Suppressor macrophage (primary cell): ENCODE results near the gene RBM26.
"Not testable (repeated sequence)": the region's sequence is repeated elsewhere in the genome, so short reads cannot be mapped to it uniquely, and the experiment has no call there.

Experiments
- DNase-seq, 4 experiments: peaks; one replicate each; pipeline ENCODE4 v3.0.0-alpha.2; 2020 to 2022

RBM26 gene

DNA sequence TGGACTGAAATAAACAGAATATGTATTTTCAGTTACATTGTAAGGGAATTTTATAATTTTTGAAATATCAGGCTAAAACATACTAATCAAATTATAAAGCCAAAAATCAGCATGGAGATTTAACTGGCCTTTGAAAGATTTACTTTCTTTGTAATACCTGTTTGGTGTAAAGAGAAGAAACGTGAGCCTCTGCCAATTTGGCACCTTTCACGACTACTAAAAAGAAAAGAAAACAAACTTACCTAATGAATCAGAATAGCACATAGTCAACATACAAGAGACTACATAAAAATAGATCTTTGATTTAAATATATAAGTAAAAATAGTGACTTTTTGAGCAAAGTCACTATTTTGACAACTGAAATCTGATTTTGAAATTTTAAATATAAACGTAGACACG, 87.4 kb downstream of the RBM26 start:
- DNase-seq, result no peak

- no peak for DNase-seq
Measured at GRCh38 chr13:79317856-79318255, 88.2 kb downstream of the RBM26 start.

GRCh38 chr13:79314652-79315051, 91.4 kb downstream of the RBM26 start:
- no peak for DNase-seq

DNA sequence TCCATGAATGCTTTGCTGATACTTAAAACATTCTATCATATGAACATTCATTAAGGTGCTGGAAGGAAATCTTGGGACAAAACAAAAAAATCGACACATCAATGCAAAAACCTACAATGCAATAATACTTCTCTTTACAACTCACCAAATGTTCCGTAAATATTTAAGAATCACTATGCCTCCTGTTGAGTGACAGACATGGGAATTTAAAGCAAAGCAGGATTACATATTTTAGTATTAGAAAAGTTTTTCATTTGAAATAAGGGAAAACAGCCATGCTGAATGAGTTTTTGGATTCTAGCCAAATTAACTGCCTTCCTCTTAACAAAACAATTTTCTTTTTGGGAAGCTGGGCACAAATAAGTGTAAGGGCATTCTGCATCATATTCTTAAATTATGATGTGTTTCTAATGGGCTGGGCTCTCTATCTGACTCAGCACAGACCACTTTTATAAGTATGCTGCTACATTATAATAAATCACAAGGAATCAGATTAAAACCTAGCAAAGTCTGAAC, 93.7 kb downstream of the RBM26 start:
- DNase-seq, result peak in 1 of 4 experiments; percentile 16

GRCh38 chr13:79311386-79311785, 94.7 kb downstream of the RBM26 start:
- DNase-seq, result no peak

GRCh38 chr13:79309690-79310089, 96.4 kb downstream of the RBM26 start:
- DNase-seq, result no peak

DNA sequence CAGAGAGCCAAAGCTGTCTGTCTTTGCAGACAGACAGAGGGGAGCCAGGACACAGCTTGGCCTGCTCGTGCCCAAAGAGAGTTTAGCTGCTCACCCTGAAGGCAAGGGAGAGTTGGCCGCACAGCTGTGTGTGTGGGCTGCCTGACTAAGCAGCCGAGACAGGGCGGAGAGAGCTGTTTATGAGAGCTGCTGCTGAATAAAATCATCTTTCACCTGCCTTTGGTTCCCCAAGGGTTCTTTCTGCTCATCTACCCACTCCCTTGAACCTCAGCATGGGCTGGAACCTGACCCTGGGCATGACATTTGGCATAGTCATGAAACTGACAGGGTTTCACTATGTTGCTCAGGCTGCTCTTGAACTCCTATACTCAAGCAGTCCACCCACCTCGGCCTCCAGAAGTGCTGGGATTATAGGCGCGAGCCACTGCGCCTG, 98.2 kb downstream of the RBM26 start:
- DNase-seq, result peak in 1 of 4 experiments; percentile 1

GRCh38 chr13:79307433-79307861, 98.6 kb downstream of the RBM26 start:
- DNase-seq, result no peak

- no peak for DNase-seq
Measured at GRCh38 chr13:79306650-79307049, 99.4 kb downstream of the RBM26 start.

DNA sequence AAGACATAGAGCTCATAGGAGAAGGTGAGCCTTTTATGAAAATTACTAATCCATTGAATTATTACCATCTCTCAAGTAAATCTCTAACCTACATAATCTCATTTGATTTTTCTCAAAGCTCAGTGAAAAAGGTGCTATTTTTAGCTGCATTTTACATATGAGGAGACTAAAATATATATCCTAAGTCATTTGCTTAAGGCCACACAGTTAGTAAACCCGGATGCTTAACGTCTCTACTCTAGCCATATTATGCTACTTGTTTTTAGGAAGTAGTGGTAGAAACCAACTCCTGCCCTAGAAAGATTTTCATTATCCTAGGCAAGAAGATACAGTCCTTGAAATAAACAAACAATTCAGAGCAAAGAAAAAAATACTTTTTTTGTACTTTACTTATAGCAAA, 108.9 kb downstream of the RBM26 start:
- DNase-seq, result no peak

GRCh38 chr13:79295906-79296706, 109.9 kb downstream of the RBM26 start:
- DNase-seq, result no peak

DNA sequence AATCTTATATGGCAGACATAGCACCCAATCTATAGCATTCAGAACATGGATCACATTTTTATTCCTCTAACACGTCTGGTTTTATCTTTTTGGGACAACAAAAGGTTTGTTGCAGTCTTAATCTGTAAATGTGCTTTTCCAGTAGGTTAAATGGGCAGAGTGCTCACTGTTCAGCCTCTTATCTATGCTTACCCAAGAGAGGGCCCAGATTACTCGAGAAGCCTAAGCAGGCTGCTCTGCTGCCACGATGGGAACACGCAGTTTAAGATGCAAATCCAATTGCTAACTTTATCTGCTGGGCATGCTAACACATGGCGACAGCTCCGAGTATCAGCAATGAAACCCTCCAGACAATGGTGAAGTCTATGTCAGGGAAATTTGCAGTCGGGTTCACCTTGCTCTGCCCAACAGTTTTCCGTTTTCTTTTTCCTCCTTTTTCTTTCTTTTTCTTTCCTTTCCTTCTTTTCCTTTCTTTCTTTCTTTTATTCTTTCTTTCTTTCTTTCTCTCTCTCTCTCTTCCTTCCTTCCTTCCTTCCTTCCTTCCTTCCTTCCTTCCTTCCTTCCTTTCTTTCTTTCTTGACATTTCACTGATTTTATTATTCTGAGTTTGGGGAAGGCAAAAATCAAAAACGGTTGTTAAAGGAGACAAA, 115.3 kb downstream of the RBM26 start:
- DNase-seq, result no peak

DNA sequence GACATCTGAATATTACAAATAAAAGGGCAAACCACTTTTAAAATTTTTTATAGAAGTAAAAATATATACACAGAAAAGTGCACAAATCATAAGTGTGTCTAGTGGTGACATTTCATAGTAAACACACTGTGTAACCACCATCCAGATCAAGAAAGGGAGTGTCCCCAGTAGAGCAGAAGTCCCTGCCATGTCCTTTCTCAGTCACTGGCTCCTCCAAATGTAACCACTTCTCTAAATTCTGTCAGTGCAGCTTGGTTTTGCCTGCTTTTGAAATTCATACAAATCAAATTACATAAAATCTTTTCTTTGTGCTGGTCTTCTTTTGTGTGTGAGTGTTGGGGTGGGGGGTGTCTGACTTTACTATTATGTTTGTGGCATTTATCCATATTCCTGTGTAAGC, 116.5 kb downstream of the RBM26 start:
- DNase-seq, result peak; percentile 34 to 66 (median 50)

DNA sequence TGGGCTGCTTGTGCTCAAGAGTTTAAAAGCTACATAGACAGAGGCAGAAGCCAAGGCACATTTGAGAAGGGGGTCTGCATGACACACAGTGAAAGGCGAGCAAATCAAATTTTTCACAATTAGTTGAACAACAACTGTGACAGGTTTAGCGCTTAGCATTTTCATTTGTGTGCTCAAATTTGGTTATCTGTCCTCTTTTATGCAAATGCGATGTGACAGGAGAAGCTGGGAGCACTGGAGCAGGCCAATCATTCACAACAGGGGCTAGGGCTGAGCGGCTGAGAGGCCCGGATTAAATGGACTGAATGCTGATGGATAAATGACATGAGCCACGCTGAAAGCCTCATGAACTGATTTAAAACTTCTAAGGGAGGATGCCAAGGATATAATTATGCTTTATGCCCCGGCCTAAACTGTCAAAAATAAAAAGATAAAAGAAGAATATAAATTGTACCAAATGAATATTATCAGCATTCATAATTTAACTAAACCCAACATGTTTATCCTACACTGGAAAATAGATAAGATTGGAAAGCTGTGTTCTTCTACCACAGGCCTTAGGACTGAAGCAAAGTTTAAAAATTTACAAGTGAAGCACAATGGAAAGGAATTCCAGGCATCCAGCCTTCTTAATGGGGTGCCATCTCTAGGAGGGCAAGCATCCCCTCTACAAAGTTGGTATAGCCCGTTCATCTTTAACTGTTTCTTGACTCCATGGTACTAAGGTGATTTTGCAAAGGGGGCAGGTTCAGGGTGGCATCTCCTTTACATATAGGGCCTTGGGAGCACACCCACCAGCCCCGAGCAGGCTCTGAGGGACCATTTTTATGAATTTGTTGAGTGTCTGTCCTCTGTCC, 117.9 kb downstream of the RBM26 start:
- DNase-seq, result no peak

DNA sequence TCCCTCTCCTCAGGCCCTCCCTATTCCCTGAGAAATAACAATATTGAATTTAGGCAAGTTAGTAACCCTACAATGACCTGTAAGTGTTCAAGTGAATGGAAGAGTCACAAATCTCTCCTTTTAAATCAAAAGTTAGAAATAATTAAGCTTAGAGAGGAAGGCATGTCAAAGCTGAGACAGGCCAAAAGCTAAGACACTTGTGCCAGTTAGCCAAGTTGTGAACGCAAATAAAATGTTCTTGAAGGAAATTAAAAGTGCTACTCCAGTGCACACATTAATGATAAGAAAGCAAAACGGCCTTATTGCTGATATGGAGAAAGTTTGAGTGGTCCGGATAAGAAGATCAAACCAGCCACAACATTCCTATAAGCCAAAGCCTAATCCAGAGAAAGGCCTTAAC, 120.9 kb downstream of the RBM26 start:
- DNase-seq, result no peak

DNA sequence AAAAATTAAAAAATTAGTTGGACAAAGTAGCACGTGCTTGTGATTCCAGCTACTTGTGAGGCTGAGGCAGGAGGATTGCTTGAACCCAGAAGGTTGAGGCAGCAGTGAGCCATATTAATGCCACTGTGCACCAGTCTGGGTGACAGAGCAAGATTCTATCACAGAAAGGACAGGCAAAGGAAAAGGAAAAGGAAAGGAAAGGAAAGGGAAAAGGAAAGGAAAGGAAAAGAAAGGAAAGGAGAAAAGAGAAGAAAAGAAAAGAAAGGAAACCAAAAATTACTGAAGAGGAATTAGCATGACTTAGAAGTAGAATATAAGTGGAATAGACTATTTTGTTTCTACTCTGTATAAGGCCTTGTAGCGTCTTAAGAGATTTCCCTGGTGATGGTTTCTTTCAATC, 122.3 kb downstream of the RBM26 start:
- DNase-seq, result no peak

DNA sequence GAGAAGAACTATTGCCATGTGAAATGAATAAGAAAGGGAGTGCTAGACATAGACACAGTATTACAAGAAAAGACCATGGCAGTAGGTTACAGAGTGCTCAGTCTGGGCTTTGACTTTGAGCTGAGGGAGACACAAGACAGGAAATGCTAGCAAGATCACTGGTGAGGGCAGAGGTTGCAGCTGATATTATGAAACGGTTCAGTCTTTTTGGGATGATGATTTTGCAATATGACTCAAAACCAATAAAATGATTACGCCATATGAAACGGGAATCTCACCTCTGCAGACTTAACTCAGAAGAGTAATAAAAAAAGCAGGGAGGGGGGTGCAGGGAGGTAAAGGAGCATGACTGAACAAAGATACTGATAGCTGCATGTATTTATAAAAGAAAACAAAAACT, 123.1 kb downstream of the RBM26 start:
- DNase-seq, result peak; percentile 7 to 50 (median 40)

- no peak for DNase-seq
Measured at GRCh38 chr13:79282508-79282907, 123.5 kb downstream of the RBM26 start.

DNA sequence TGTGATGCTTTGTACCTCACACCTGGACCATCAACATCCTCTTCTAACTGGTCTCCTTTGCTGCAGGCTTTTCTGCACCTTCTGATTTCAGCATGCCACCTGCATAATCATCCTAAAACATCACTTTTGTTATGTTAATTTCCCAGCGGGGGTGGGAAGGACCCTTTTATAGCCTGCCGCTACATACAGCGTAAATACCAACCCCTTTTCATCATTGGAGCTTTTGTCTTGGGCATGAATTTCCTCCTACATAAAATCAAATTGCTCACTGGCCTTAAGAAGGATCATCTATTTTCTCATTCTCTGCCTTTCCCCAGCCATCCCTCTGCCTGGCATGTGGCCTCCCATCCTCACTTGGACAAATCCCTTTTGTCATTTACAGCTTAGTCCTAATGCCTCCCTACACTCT, 124.7 kb downstream of the RBM26 start:
- no peak for DNase-seq

DNA sequence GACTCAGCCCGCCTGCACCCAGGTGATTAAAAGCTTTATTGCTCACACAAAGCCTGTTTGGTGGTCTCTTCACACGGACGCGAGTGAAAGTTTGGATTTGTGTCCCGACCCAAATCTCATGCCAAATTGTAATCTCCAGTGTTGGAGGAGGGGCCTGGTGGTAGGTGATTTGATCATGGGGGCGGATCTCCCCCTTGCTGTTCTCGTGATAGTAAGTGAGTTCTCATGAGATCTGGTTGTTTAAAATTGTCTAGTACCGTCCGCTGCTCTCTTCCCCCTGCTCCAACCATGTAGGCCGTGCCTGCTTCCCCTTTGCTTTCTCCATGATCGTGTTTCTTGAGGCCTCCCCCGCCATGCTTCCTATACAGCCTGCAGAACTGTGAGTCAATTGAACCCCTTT, 126.3 kb downstream of the RBM26 start:
- DNase-seq, result not testable (repeated sequence)

GRCh38 chr13:79273045-79273444, 133.0 kb downstream of the RBM26 start:
- no peak for DNase-seq

DNA sequence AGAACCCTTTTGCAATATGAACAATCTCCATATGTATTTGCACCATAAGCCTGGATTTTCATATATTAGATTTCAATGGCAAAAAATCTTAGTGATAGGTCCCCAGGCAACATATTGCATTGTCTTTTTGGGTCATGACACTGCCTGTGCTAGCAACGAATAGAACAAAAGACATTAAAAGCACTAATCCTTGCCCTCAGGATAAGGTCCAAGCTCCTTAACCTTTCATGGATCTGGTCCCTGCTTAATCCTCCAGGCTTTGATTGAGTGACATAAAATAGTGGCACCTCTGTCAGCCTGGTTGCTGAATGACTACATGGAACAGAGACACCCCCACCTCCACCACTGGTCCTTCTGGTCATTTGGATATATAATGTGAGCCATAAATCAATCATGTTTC, 134.4 kb downstream of the RBM26 start:
- DNase-seq, result no peak

DNA sequence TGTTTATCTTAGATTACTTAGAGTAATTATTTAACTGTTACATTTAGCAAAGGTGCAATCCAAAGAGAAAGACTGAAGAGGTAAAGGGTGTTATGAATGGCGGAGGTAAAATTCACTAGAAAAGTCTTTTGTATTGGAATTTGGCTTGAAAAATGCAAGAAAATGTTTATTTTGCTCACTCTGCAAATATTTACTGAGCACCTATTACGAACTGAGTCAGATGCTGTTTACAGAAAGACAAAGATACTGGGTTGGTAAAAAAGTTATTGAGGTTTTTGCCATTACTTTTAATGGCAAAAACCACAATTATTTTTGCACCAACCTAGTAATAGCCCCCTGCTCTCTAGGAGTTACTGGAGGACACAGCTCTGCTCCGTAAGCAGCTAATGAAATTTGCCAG, 135.2 kb downstream of the RBM26 start:
- DNase-seq, result no peak
